ENCODE measurements around the gene ACADM. TPM values are rescaled to one million over a fixed set of nuclear protein-coding genes. Genes with fewer than 3 reads are reported as not detected.
"Not testable (repeated sequence)": the region's sequence is repeated elsewhere in the genome, so short reads cannot be mapped to it uniquely, and the experiment has no call there.

ACADM gene
- total RNA-seq, 1 experiment from 2014 or later = 65.1 TPM

GRCh38 chr1:75736016-75736415, 11.5 kb downstream of the ACADM start:
- DNase-seq (ENCODE audit: low read depth) = no peak

- no peak for DNase-seq (ENCODE audit: low read depth)
Measured at GRCh38 chr1:75742047-75742625, 17.6 kb downstream of the ACADM start.

- no peak for DNase-seq (ENCODE audit: low read depth)
Measured at GRCh38 chr1:75745276-75745675, 20.8 kb downstream of the ACADM start.

- DNase-seq (ENCODE audit: low read depth) = not testable (repeated sequence)
Measured at GRCh38 chr1:75757210-75757609, 32.7 kb downstream of the ACADM start.

- not testable (repeated sequence) for DNase-seq (ENCODE audit: low read depth)
Measured at GRCh38 chr1:75758543-75758942, 34.0 kb downstream of the ACADM start.

- DNase-seq (ENCODE audit: low read depth) = no peak
Measured at GRCh38 chr1:75764057-75764655, 39.6 kb downstream of the ACADM start.

- peak; percentile 74 for DNase-seq (ENCODE audit: low read depth)
Measured at GRCh38 chr1:75765697-75766355, 41.3 kb downstream of the ACADM start.

GRCh38 chr1:75768016-75768415, 43.5 kb downstream of the ACADM start:
- peak; percentile 18 for DNase-seq (ENCODE audit: low read depth)

GRCh38 chr1:75770761-75771160, 46.3 kb downstream of the ACADM start:
- DNase-seq (ENCODE audit: low read depth) = no peak

- no peak for DNase-seq (ENCODE audit: low read depth)
Measured at GRCh38 chr1:75771978-75772377, 47.5 kb downstream of the ACADM start.

GRCh38 chr1:75777812-75778211, 53.3 kb downstream of the ACADM start:
- DNase-seq (ENCODE audit: low read depth) = not testable (repeated sequence)

GRCh38 chr1:75778694-75779093, 54.2 kb downstream of the ACADM start:
- DNase-seq (ENCODE audit: low read depth) = not testable (repeated sequence)

GRCh38 chr1:75780183-75780582, 55.7 kb downstream of the ACADM start:
- DNase-seq (ENCODE audit: low read depth) = not testable (repeated sequence)

- not testable (repeated sequence) for DNase-seq (ENCODE audit: low read depth)
Measured at GRCh38 chr1:75783920-75784319, 59.4 kb downstream of the ACADM start.

- DNase-seq (ENCODE audit: low read depth) = no peak
Measured at GRCh38 chr1:75785320-75785982, 60.9 kb downstream of the ACADM start.

GRCh38 chr1:75785983-75786853, 61.7 kb downstream of the ACADM start, which contains the start of gene RABGGTB:
Gene RABGGTB (plus strand): TSS chr1:75786256. CDS start chr1:75786272, 16 bp downstream.
- DNase-seq (ENCODE audit: low read depth) = peak; percentile 91

GRCh38 chr1:75786901-75787493, 62.5 kb downstream of the ACADM start:
- no peak for DNase-seq (ENCODE audit: low read depth)

GRCh38 chr1:75787524-75787923, 63.0 kb downstream of the ACADM start:
- DNase-seq (ENCODE audit: low read depth) = no peak

GRCh38 chr1:75789988-75790387, 65.5 kb downstream of the ACADM start:
- DNase-seq (ENCODE audit: low read depth) = no peak

- DNase-seq (ENCODE audit: low read depth) = peak; percentile 38
Measured at GRCh38 chr1:75791022-75791421, 66.5 kb downstream of the ACADM start.

GRCh38 chr1:75792091-75792490, 67.6 kb downstream of the ACADM start:
- DNase-seq (ENCODE audit: low read depth) = no peak

All from M059J (cell line).